GM23248 (cell line): ENCODE measurements around the gene ATF4. TPM values are rescaled to one million over a fixed set of nuclear protein-coding genes. Genes with fewer than 3 reads are reported as not detected.

Experiments used
- DNase-seq: peaks from one replicate; pipeline ENCODE4 v3.0.0-alpha.2; 2015
- H2AFZ ChIP-seq: fragments of 200-600 bp; sonication (generic); 2 replicates; pipeline ENCODE4 v1.6.1; 2016; ENCODE audit warnings: antibody characterized with exemption
- H3F3A ChIP-seq: fragments of 200-600 bp; sonication (generic); 2 replicates; pipeline ENCODE4 v1.6.1; 2016; ENCODE audit warnings: mild to moderate bottlenecking, antibody characterized with exemption, mixed run types; ENCODE audit not compliant: insufficient read depth
- H3K27ac ChIP-seq: fragments of 200-600 bp; sonication (generic); 2 replicates; pipeline ENCODE4 v1.5.1; 2016; ENCODE audit warnings: mild to moderate bottlenecking
- H3K27me3 ChIP-seq: fragments of 200-600 bp; sonication (generic); replicated peaks from 2 replicates; pipeline ENCODE4 v1.6.1; 2016; ENCODE audit warnings: mild to moderate bottlenecking; ENCODE audit not compliant: insufficient read depth
- H3K36me3 ChIP-seq: fragments of 200-600 bp; sonication (generic); 2 replicates; pipeline ENCODE4 v1.6.1; 2016; ENCODE audit warnings: low read depth, mild to moderate bottlenecking
- H3K4me1 ChIP-seq: fragments of 200-600 bp; sonication (generic); 2 replicates; pipeline ENCODE4 v1.6.1; 2016; ENCODE audit warnings: mild to moderate bottlenecking; ENCODE audit not compliant: insufficient read depth
- H3K4me2 ChIP-seq: fragments of 200-600 bp; sonication (generic); one replicate; pipeline ENCODE4 v1.6.1; 2016; ENCODE audit warnings: mild to moderate bottlenecking; ENCODE audit not compliant: unreplicated experiment
- H3K4me3 ChIP-seq: fragments of 200-600 bp; sonication (generic); 2 replicates; pipeline ENCODE4 v1.5.1; 2016; ENCODE audit warnings: mild to moderate bottlenecking
- H3K79me2 ChIP-seq: fragments of 200-600 bp; sonication (generic); 2 replicates; pipeline ENCODE4 v1.6.1; 2016; ENCODE audit warnings: mild to moderate bottlenecking; ENCODE audit not compliant: insufficient read depth
- H3K9ac ChIP-seq: fragments of 200-600 bp; sonication (generic); 2 replicates; pipeline ENCODE4 v1.6.1; 2016; ENCODE audit warnings: mild to moderate bottlenecking
- H3K9me2 ChIP-seq: fragments of 200-600 bp; sonication (generic); 2 replicates; pipeline ENCODE4 v1.6.1; 2016; ENCODE audit warnings: mixed run types, mild to moderate bottlenecking, moderate library complexity; ENCODE audit not compliant: insufficient read depth
- H3K9me3 ChIP-seq: fragments of 200-600 bp; sonication (generic); one replicate; pipeline ENCODE4 v1.6.1; 2017; ENCODE audit warnings: low read depth
- H4K20me1 ChIP-seq: fragments of 200-600 bp; sonication (generic); 2 replicates; pipeline ENCODE4 v1.6.0; 2016; ENCODE audit not compliant: insufficient read depth
- EZH2 ChIP-seq: fragments of 200-600 bp; sonication (generic); IDR thresholded peaks from 2 replicates; pipeline ENCODE4 v1.6.1; 2018; ENCODE audit warnings: antibody characterized with exemption, mild to moderate bottlenecking; ENCODE audit not compliant: insufficient read depth, poor library complexity, severe bottlenecking
- EZH2phosphoT487 ChIP-seq: fragments of 200-600 bp; sonication (generic); IDR thresholded peaks from 2 replicates; pipeline ENCODE4 v1.6.1; 2018; ENCODE audit warnings: antibody characterized with exemption, moderate library complexity, mild to moderate bottlenecking, low read depth; ENCODE audit not compliant: insufficient read depth
- WGBS, 2 experiments: methylation state at CpG; one replicate each; pipeline ENCODE4 v1.1.6; 2015 to 2017; ENCODE audit warnings: low lambda C conversion rate in 2 of 2, low coverage in 1 of 2; ENCODE audit errors: missing lambda C conversion rate in 2 of 2; 5-methylcytosine and 5-hydroxymethylcytosine counted together
- in situ Hi-C: fragments of 300-500 bp; cut with MboI; formaldehyde crosslinking; loops from 2 replicates; pipeline ENCODE4 v1.15.0; 2020
- polyA plus RNA-seq: library from polyadenylated mRNA; unstranded; fragments of >200 nt; fragmentation: Nextera tagmentation; extraction: Ambion mirVana; gene quantifications from 2 replicates; pipeline ENCODE4 v1.2.1, GENCODE V29; 2016
- total RNA-seq: library from RNA; depleted of rRNA; stranded (reverse); fragments of >200 nt; shearing (Covaris generic); gene quantifications from 2 replicates; pipeline ENCODE4 v1.2.3, GENCODE V29; 2014

Gene ATF4
- total and polyA plus RNA-seq, 2 experiments from 2014 or later: 293 to 529 TPM

- no peak overlapping the region for H2AFZ ChIP-seq
- no peaks in the 10 kb centered on the region for H3K9me3 ChIP-seq
- TF ChIP-seq EZH2 (no peak), EZH2phosphoT487 (no peak)
- no peak overlapping the region for H3K9ac ChIP-seq
- no peak overlapping the region for H3K4me2 ChIP-seq
- H3K9me2 ChIP-seq: no peaks in the 10 kb centered on the region
- no peaks in the 10 kb centered on the region for H3K27me3 ChIP-seq
- 75 to 80% methylated on average over 13 of the region's 13 CpGs for WGBS, 2 experiments
- no peak for DNase-seq
- H3K27ac ChIP-seq: no peak overlapping the region
- H3K36me3 ChIP-seq: no peaks in the 10 kb centered on the region
- peaks cover 17% of the 10 kb centered on the region for H3K4me1 ChIP-seq
- no peaks in the 10 kb centered on the region for H3F3A ChIP-seq
- in situ Hi-C loops: loop anchor here (25.0 kb wide), 1 partner anchor 111 kb away; no protein-coding TSS in a partner anchor
- H3K79me2 ChIP-seq: no peaks in the 10 kb centered on the region
- H3K4me3 ChIP-seq: no peak overlapping the region
- no peaks in the 10 kb centered on the region for H4K20me1 ChIP-seq
Measured at GRCh38 chr22:39476664-39477063, 43.7 kb upstream of the ATF4 start.

GRCh38 chr22:39477542-39477941 lies 42.8 kb upstream of the ATF4 start:
- TF ChIP-seq EZH2 (no peak), EZH2phosphoT487 (no peak)
- no peak overlapping the region for H3K9ac ChIP-seq
- 67 to 72% methylated on average over 9 of the region's 9 CpGs for WGBS, 2 experiments
- H3K27me3 ChIP-seq: no peaks in the 10 kb centered on the region
- H3K79me2 ChIP-seq: no peaks in the 10 kb centered on the region
- H4K20me1 ChIP-seq: no peaks in the 10 kb centered on the region
- H3F3A ChIP-seq: no peaks in the 10 kb centered on the region
- no peak overlapping the region for H3K4me2 ChIP-seq
- in situ Hi-C loops: loop anchor here (25.0 kb wide), 1 partner anchor 110 kb away; no protein-coding TSS in a partner anchor
- no peak for DNase-seq
- no peak overlapping the region for H3K4me3 ChIP-seq
- H2AFZ ChIP-seq: no peak overlapping the region
- no peaks in the 10 kb centered on the region for H3K9me3 ChIP-seq
- peaks cover 9% of the 10 kb centered on the region; the same call in 1 of the 2 replicates for H3K4me1 ChIP-seq
- H3K9me2 ChIP-seq: no peaks in the 10 kb centered on the region
- no peaks in the 10 kb centered on the region for H3K36me3 ChIP-seq
- no peak overlapping the region for H3K27ac ChIP-seq

DNA sequence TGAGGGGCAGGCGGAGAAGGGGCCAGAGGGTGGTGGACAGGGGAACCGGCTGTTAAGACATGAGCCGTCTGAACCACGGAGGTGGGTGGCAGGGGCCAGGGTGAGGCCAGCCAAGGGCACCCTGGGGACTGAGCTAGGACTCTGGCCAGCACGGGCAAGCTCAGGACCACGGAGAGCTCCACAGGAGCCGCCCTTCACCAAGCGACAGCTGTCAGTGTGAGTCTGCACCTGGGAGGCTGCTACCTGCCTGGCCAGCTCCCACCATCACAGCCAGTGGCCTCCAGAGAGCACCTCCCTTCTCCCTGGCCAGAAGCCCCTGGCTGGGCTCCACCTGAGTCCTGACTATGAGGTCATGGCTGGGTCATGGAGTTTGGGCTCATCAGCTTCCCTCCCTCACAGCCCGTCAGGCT lies 41.9 kb upstream of the ATF4 start:
- in situ Hi-C loops: loop anchor here (25.0 kb wide), 1 partner anchor 109 kb away; no protein-coding TSS in a partner anchor
- Histone ChIP-seq H3K9ac (no peak overlapping the region), H3K36me3 (no peaks in the 10 kb centered on the region), H3K27me3 (no peaks in the 10 kb centered on the region), H3K79me2 (no peaks in the 10 kb centered on the region), H3K27ac (no peak overlapping the region), H4K20me1 (no peaks in the 10 kb centered on the region), H3K4me2 (no peak overlapping the region), H3K4me1 (peaks cover 9% of the 10 kb centered on the region; the same call in 1 of the 2 replicates), H3F3A (no peaks in the 10 kb centered on the region), H3K4me3 (no peak overlapping the region), H3K9me3 (no peaks in the 10 kb centered on the region), H3K9me2 (no peaks in the 10 kb centered on the region), H2AFZ (no peak overlapping the region)
- no peak for TF ChIP-seq EZH2phosphoT487
- no peak for TF ChIP-seq EZH2
- peak; percentile 28 for DNase-seq
- 43 to 44% methylated on average over 8 to 9 of the region's 9 CpGs for WGBS, 2 experiments

GRCh38 chr22:39479254-39479653 lies 41.1 kb upstream of the ATF4 start:
- Histone ChIP-seq H3K27me3 (no peaks in the 10 kb centered on the region), H3K4me3 (no peak overlapping the region), H3K4me1 (peaks cover 7% of the 10 kb centered on the region; the same call in 1 of the 2 replicates), H3K4me2 (no peak overlapping the region), H3K36me3 (no peaks in the 10 kb centered on the region), H2AFZ (no peak overlapping the region), H3K9me3 (no peaks in the 10 kb centered on the region), H3K9ac (no peak overlapping the region), H3K9me2 (no peaks in the 10 kb centered on the region), H3K27ac (no peak overlapping the region), H3F3A (no peaks in the 10 kb centered on the region), H3K79me2 (no peaks in the 10 kb centered on the region), H4K20me1 (no peaks in the 10 kb centered on the region)
- WGBS, 2 experiments: 37 to 53% methylated on average over 2 to 3 of the region's 3 CpGs
- no peak for DNase-seq
- TF ChIP-seq EZH2phosphoT487: no peak
- TF ChIP-seq EZH2: no peak
- in situ Hi-C loops: loop anchor here (25.0 kb wide), 1 partner anchor 108 kb away; no protein-coding TSS in a partner anchor

- no peaks in the 10 kb centered on the region for H3K4me1 ChIP-seq
- H3K9me3 ChIP-seq: no peaks in the 10 kb centered on the region
- no peaks in the 10 kb centered on the region for H3F3A ChIP-seq
- no peaks in the 10 kb centered on the region for H3K79me2 ChIP-seq
- TF ChIP-seq EZH2: no peak
- TF ChIP-seq EZH2phosphoT487: no peak
- H4K20me1 ChIP-seq: no peaks in the 10 kb centered on the region
- in situ Hi-C loops: loop anchor here (25.0 kb wide), 1 partner anchor 107 kb away; no protein-coding TSS in a partner anchor
- H3K36me3 ChIP-seq: no peaks in the 10 kb centered on the region
- no peak overlapping the region for H3K4me3 ChIP-seq
- WGBS, 2 experiments: 21 to 58% methylated on average over 1 of the region's 1 CpG
- H3K27ac ChIP-seq: no peak overlapping the region
- no peak overlapping the region for H3K9ac ChIP-seq
- H3K4me2 ChIP-seq: no peak overlapping the region
- DNase-seq: no peak
- no peaks in the 10 kb centered on the region for H3K9me2 ChIP-seq
- H3K27me3 ChIP-seq: no peaks in the 10 kb centered on the region
- no peak overlapping the region for H2AFZ ChIP-seq
Measured at GRCh38 chr22:39480557-39480956, 39.8 kb upstream of the ATF4 start.
